Ishikawa (cell line): ENCODE results near the gene BBS9.

ENCODE experiments used
- CEBPB ChIP-seq: IDR thresholded peaks from 2 replicates; pipeline ENCODE4 v1.6.1; 2012
- CREB1 ChIP-seq: IDR thresholded peaks from 2 replicates; pipeline ENCODE4 v1.6.1; 2012; ENCODE audit warnings: low read depth
- EGR1 ChIP-seq: IDR thresholded peaks from 2 replicates; pipeline ENCODE4 v1.6.1; 2012
- EP300 ChIP-seq: IDR thresholded peaks from 2 replicates; pipeline ENCODE4 v1.6.1; 2012; ENCODE audit warnings: borderline replicate concordance
- NFIC ChIP-seq: IDR thresholded peaks from 2 replicates; pipeline ENCODE4 v1.6.1; 2012
- RAD21 ChIP-seq: IDR thresholded peaks from 2 replicates; pipeline ENCODE4 v1.6.1; 2012; ENCODE audit warnings: low read depth
- TAF1 ChIP-seq: IDR thresholded peaks from 2 replicates; pipeline ENCODE4 v1.6.1; 2012; ENCODE audit warnings: low read depth, mild to moderate bottlenecking
- TEAD4 ChIP-seq: IDR thresholded peaks from 2 replicates; pipeline ENCODE4 v1.6.1; 2012
- YY1 ChIP-seq: IDR thresholded peaks from 2 replicates; pipeline ENCODE4 v1.6.1; 2012; ENCODE audit warnings: low read depth
- TF ChIP-seq, protein P1 (sequence below): IDR thresholded peaks from 2 replicates; pipeline ENCODE4 v1.6.1; 2012; ENCODE audit warnings: low read depth, mild to moderate bottlenecking
- TF ChIP-seq, protein P2 (sequence below): IDR thresholded peaks from 2 replicates; pipeline ENCODE4 v1.6.1; 2012
- TF ChIP-seq, protein P3 (sequence below): IDR thresholded peaks from 2 replicates; pipeline ENCODE4 v1.6.1; 2012

DNA sequence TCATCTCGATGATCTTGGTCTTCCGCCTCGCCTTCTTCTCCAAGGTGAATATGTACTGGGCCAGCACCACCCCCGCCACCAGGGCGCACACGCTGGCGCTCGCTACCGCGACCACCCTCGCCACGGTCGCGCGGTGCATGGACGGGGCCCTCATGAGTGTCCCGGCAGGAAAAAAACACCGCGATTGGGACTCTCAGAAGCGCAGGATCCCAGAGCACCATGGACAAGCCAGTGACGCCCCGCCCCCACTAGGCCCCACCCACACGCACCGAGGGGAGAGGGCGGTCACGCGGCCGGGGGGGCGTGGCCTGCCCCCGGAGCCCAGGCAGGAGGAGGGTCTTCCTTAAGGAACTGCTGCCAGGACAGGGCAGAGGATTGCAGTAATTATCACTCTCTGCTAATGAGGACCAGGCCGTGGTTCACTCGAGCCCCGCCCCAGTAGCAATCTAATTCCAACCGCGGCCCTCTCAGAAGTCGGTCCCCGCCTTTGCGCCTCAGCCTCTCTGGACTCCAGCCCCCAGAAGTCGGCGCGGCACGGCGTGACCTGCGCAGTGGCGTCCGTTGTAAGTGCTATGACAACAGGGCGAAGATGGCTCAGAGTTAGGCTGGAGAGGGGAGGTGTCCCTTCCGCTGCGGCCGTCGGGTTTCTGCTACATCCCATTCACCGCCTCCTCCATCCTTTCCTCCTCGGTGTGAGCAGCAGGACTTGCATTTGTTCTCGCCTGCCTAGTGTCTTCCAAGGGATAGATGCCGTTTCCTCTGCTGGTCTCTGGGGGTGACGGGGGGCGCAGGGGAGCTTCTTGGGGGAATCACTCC lies at the start of gene BBS9:
- TF ChIP-seq, protein P1, sequence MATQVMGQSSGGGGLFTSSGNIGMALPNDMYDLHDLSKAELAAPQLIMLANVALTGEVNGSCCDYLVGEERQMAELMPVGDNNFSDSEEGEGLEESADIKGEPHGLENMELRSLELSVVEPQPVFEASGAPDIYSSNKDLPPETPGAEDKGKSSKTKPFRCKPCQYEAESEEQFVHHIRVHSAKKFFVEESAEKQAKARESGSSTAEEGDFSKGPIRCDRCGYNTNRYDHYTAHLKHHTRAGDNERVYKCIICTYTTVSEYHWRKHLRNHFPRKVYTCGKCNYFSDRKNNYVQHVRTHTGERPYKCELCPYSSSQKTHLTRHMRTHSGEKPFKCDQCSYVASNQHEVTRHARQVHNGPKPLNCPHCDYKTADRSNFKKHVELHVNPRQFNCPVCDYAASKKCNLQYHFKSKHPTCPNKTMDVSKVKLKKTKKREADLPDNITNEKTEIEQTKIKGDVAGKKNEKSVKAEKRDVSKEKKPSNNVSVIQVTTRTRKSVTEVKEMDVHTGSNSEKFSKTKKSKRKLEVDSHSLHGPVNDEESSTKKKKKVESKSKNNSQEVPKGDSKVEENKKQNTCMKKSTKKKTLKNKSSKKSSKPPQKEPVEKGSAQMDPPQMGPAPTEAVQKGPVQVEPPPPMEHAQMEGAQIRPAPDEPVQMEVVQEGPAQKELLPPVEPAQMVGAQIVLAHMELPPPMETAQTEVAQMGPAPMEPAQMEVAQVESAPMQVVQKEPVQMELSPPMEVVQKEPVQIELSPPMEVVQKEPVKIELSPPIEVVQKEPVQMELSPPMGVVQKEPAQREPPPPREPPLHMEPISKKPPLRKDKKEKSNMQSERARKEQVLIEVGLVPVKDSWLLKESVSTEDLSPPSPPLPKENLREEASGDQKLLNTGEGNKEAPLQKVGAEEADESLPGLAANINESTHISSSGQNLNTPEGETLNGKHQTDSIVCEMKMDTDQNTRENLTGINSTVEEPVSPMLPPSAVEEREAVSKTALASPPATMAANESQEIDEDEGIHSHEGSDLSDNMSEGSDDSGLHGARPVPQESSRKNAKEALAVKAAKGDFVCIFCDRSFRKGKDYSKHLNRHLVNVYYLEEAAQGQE, result no peak
- TF ChIP-seq EP300 (no peak), NFIC (no peak), CREB1 (peak; percentile 33; the same call in 1 of the 2 replicates), RAD21 (no peak), YY1 (peak; percentile 76), CEBPB (no peak), TEAD4 (no peak), EGR1 (no peak), TAF1 (peak; percentile 23; the same call in 1 of the 2 replicates)
- TF ChIP-seq, protein P2, sequence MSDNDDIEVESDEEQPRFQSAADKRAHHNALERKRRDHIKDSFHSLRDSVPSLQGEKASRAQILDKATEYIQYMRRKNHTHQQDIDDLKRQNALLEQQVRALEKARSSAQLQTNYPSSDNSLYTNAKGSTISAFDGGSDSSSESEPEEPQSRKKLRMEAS, result peak; percentile 37; the same call in 1 of the 2 replicates
- TF ChIP-seq, protein P3, sequence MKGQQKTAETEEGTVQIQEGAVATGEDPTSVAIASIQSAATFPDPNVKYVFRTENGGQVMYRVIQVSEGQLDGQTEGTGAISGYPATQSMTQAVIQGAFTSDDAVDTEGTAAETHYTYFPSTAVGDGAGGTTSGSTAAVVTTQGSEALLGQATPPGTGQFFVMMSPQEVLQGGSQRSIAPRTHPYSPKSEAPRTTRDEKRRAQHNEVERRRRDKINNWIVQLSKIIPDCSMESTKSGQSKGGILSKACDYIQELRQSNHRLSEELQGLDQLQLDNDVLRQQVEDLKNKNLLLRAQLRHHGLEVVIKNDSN, result peak; percentile 84
